CD14-positive monocyte (primary cell): ENCODE measurements around the gene NTF4. TPM values are rescaled to one million over a fixed set of nuclear protein-coding genes. Genes with fewer than 3 reads are reported as not detected.

Experiments
- DNase-seq, 3 donors: peaks; one replicate each; pipeline ENCODE4 v3.0.0-alpha.2; 2011 to 2022
- H2AFZ ChIP-seq: 2 replicates; pipeline ENCODE4 v1.6.0; 2012; ENCODE audit warnings: mild to moderate bottlenecking, low read depth, low read length, inconsistent platforms; ENCODE audit not compliant: insufficient read depth, poor library complexity, severe bottlenecking
- H3K27ac ChIP-seq, 2 donors: 1 replicate in 1 of 2; 2 replicates in 1 of 2; pipeline ENCODE4 v1.5.1; 2012 to 2013; ENCODE audit warnings: low read length in 2 of 2, control low read depth in 1 of 2, inconsistent platforms in 1 of 2, low read depth in 1 of 2, mild to moderate bottlenecking in 1 of 2
- H3K27me3 ChIP-seq, 2 donors: one replicate each; pipeline versions ENCODE4 v1.6.0 to v1.6.1; 2011 to 2013; ENCODE audit warnings: low read length in 2 of 2; ENCODE audit not compliant: control insufficient read depth in 2 of 2, insufficient read depth in 2 of 2
- H3K36me3 ChIP-seq, 2 donors: replicated peaks in 1 of 2; 1 replicate in 1 of 2; 2 replicates in 1 of 2; pipeline versions ENCODE4 v1.5.1 to v1.6.1; 2012 to 2013; ENCODE audit warnings: low read length in 2 of 2, control low read depth in 1 of 2, inconsistent platforms in 1 of 2, mild to moderate bottlenecking in 1 of 2; ENCODE audit not compliant: insufficient read depth in 2 of 2, control insufficient read depth in 1 of 2
- H3K4me1 ChIP-seq, 2 donors: 1 replicate in 1 of 2; 2 replicates in 1 of 2; pipeline versions ENCODE4 v1.5.1 to v1.6.1; 2012 to 2013; ENCODE audit warnings: low read length in 2 of 2, control low read depth in 1 of 2, inconsistent platforms in 1 of 2, mild to moderate bottlenecking in 1 of 2, moderate library complexity in 1 of 2; ENCODE audit not compliant: insufficient read depth in 2 of 2, control insufficient read depth in 1 of 2
- H3K4me2 ChIP-seq: replicated peaks from 2 replicates; pipeline ENCODE3; 2012; ENCODE audit warnings: low read length, moderate library complexity, mild to moderate bottlenecking; ENCODE audit not compliant: poor library complexity, severe bottlenecking; ENCODE audit errors: extremely low read depth
- H3K4me3 ChIP-seq, 3 experiments: fragments of 200-600 bp in 1 of 3; sonication (generic) in 1 of 3; replicated peaks in 1 of 3; 1 replicate in 2 of 3; 2 replicates in 1 of 3; pipeline ENCODE4 v1.5.1; 2011 to 2013; ENCODE audit warnings: low read length in 3 of 3, mild to moderate bottlenecking in 3 of 3, control low read depth in 2 of 3, low read depth in 2 of 3, inconsistent platforms in 1 of 3, moderate library complexity in 1 of 3
- H3K79me2 ChIP-seq: 2 replicates; pipeline ENCODE4 v1.6.0; 2012; ENCODE audit warnings: mild to moderate bottlenecking, control low read depth, inconsistent platforms, low read length, moderate library complexity; ENCODE audit not compliant: insufficient read depth
- H3K9ac ChIP-seq: 2 replicates; pipeline ENCODE4 v1.6.0; 2017; ENCODE audit warnings: low read length, mild to moderate bottlenecking; ENCODE audit not compliant: insufficient read depth, poor library complexity, severe bottlenecking
- H3K9me3 ChIP-seq, 2 donors: replicated peaks in 1 of 2; 1 replicate in 1 of 2; 2 replicates in 1 of 2; pipeline versions ENCODE4 v1.5.1 to v1.6.1; 2012 to 2013; ENCODE audit warnings: low read length in 2 of 2, control low read depth in 1 of 2; ENCODE audit not compliant: control insufficient read depth in 1 of 2, insufficient read depth in 1 of 2
- H4K20me1 ChIP-seq: 2 replicates; pipeline ENCODE4 v1.6.0; 2012; ENCODE audit warnings: mild to moderate bottlenecking, low read length, control low read depth, moderate library complexity; ENCODE audit not compliant: insufficient read depth
- H3K27ac Mint-ChIP-seq, 7 donors: one replicate each; pipeline ENCODE4 v1.8.0; 2020; ENCODE audit warnings: mild to moderate bottlenecking in 7 of 7, mixed read lengths in 7 of 7, moderate library complexity in 6 of 7, inconsistent platforms in 2 of 7
- H3K27me3 Mint-ChIP-seq, 3 donors: one replicate each; pipeline ENCODE4 v1.8.0; 2021 to 2022; ENCODE audit warnings: low read depth in 3 of 3, mild to moderate bottlenecking in 3 of 3, mixed read lengths in 3 of 3, moderate library complexity in 3 of 3, inconsistent platforms in 1 of 3
- H3K36me3 Mint-ChIP-seq, 2 donors: one replicate each; pipeline ENCODE4 v1.8.0; 2020; ENCODE audit warnings: mixed read lengths in 2 of 2, inconsistent platforms in 1 of 2, mild to moderate bottlenecking in 1 of 2
- H3K4me1 Mint-ChIP-seq: one replicate; pipeline ENCODE4 v1.8.0; 2020; ENCODE audit warnings: mild to moderate bottlenecking, mixed read lengths
- H3K4me3 Mint-ChIP-seq, 2 donors: one replicate each; pipeline ENCODE4 v1.8.0; 2020; ENCODE audit warnings: mild to moderate bottlenecking in 2 of 2, mixed read lengths in 2 of 2, moderate library complexity in 1 of 2
- H3K9me3 Mint-ChIP-seq, 7 donors: one replicate each; pipeline ENCODE4 v1.8.0; 2020 to 2022; ENCODE audit warnings: mixed read lengths in 7 of 7, mild to moderate bottlenecking in 6 of 7, moderate library complexity in 6 of 7, inconsistent platforms in 2 of 7
- CTCF ChIP-seq: fragments of 200-600 bp; IDR thresholded peaks from one replicate; pipeline ENCODE4 v1.8.0; 2022; ENCODE audit warnings: antibody characterized with exemption, mild to moderate bottlenecking
- WGBS: methylation state at CpG from one replicate; pipeline ENCODE4 v1.1.5; 2013; ENCODE audit warnings: missing lambda C conversion rate; ENCODE audit not compliant: insufficient coverage; 5-methylcytosine and 5-hydroxymethylcytosine counted together
- intact Hi-C, 2 donors: fragments of 100-400 bp; cut with micrococcal nuclease; formaldehyde crosslinking; loops; one replicate each; pipeline versions ENCODE4 v1.15.0 to v1.15.1; 2023
- polyA plus RNA-seq, 3 donors: library from polyadenylated mRNA; depleted of rRNA in 1 of 3; unstranded in 2 of 3; stranded (reverse) in 1 of 3; fragments of 300-500 nt in 2 of 3; fragments of >200 nt in 1 of 3; fragmentation: Illumina TruSeq in 2 of 3; gene quantifications; 1 replicate in 2 of 3; 2 replicates in 1 of 3; pipeline ENCODE4 v1.2.3, GENCODE V29; 2012 to 2021

NTF4 gene
- polyA plus RNA-seq, 3 donors, result not detected

- no peak for TF ChIP-seq CTCF
- no peak for DNase-seq
- no peak overlapping the region for H3K4me3 ChIP-seq
- H3K36me3 ChIP-seq, result peaks cover 85 to 98% of the 10 kb centered on the region in 2 donors
- intact Hi-C loops, result no loop called here
- peaks cover 12% of the 10 kb centered on the region for H3K79me2 ChIP-seq
- Mint-ChIP-seq H3K36me3 (peaks cover 70 to 93% of the 10 kb centered on the region in 2 donors), H3K27me3 (no peaks in the 10 kb centered on the region), H3K4me1 (no peaks in the 10 kb centered on the region), H3K27ac (peak overlapping the region in 2 of 7 donors; percentile 10 to 38), H3K4me3 (no peak overlapping the region), H3K9me3 (peaks cover 0 to 1% (median 0%) of the 10 kb centered on the region in 7 donors)
- H3K4me2 ChIP-seq, result no peak overlapping the region
- no peaks in the 10 kb centered on the region for H3K27me3 ChIP-seq
- H4K20me1 ChIP-seq, result peaks cover 90% of the 10 kb centered on the region
- H3K4me1 ChIP-seq, result no peaks in the 10 kb centered on the region
- H3K9ac ChIP-seq, result no peak overlapping the region
- H2AFZ ChIP-seq, result no peak overlapping the region
- WGBS, result 93% methylated on average over 6 of the region's 12 CpGs
- H3K9me3 ChIP-seq, result no peaks in the 10 kb centered on the region
- H3K27ac ChIP-seq, result no peak overlapping the region
Observed at GRCh38 chr19:49101160-49101559, 36.5 kb upstream of the NTF4 start.

- H3K27ac Mint-ChIP-seq, result no peak overlapping the region
- TF ChIP-seq CTCF, result no peak
Observed at GRCh38 chr19:49098795-49099194, 34.2 kb upstream of the NTF4 start.

More at GRCh38 chr19:49098795-49099194, 34.2 kb upstream of the NTF4 start:
- H4K20me1 ChIP-seq, result peaks cover 90% of the 10 kb centered on the region
- no peaks in the 10 kb centered on the region for H3K27me3 ChIP-seq
- no peaks in the 10 kb centered on the region for H3K4me1 ChIP-seq
- intact Hi-C loops, result loop anchor here (5.0 to 10.0 kb wide), 5 partner anchors 49 to 226 kb away; partner anchors contain the start of gene SLC6A16 (in 1 of the 2)
- H3K9ac ChIP-seq, result no peak overlapping the region
- no peaks in the 10 kb centered on the region for H3K27me3 Mint-ChIP-seq
- peaks cover 82 to 98% of the 10 kb centered on the region in 2 donors for H3K36me3 ChIP-seq
- DNase-seq, result no peak
- H3K36me3 Mint-ChIP-seq, result peaks cover 70 to 93% of the 10 kb centered on the region in 2 donors
- WGBS, result 100% methylated on average over 2 of the region's 4 CpGs
- H3K4me1 Mint-ChIP-seq, result no peaks in the 10 kb centered on the region
- H3K4me3 Mint-ChIP-seq, result no peak overlapping the region
- peaks cover 28% of the 10 kb centered on the region for H3K79me2 ChIP-seq
- peaks cover 0 to 1% (median 0%) of the 10 kb centered on the region in 7 donors for H3K9me3 Mint-ChIP-seq
- no peaks in the 10 kb centered on the region for H3K9me3 ChIP-seq
- H3K4me2 ChIP-seq, result no peak overlapping the region
- no peak overlapping the region for H2AFZ ChIP-seq
- H3K4me3 ChIP-seq, result no peak overlapping the region
- no peak overlapping the region for H3K27ac ChIP-seq
